Kasumi-1 (cell line): ENCODE data around the gene DUSP6.

Experiments
- DNase-seq, 2 experiments: peaks; one replicate each; lab custom pipeline; 2025; lab: John Stamatoyannopoulos, UW

The DUSP6 gene

DNA sequence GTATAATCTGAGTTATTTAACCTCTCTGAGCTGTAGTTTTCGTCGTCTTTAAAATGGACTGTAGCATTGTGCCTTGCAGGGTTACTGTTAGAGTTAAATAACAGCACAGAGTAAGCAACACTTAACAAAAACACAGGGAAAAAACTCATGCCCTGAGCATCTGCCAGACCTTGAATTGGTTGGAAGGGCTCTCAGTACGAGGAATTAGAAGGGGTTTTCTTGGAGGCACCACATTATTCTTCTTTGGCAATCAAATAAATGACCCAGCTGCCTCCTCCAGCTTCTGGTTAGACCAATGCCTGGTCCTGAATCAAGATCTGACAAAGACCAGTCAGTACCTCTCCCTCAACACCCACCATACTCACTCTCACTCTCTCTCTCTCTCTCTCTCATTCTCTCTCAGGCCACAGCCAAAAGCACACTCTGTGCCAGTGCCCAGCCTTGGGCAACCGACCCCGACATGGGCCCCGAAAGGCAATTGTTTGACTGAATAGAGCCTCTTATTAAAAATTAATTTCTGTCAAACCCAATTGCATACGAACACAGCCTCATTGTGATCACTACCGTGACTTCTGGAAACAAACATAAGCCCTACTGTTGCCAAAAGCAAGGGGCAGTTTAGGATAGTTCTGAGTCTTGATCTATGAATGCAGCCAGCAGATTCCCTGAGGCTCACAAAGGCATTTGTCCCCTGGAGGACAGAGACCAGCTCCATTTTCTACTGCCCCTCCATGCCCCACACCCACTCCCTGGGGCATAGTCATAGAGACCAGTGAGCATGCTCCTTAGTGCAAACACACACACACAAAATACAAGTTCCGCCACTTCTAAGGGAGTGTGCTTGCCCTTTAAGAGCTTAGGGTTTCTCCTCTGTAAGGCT is 23.9 kb downstream of the DUSP6 start:
- no peak for DNase-seq

- no peak for DNase-seq
Observed at GRCh38 chr12:89327486-89328094, 24.7 kb downstream of the DUSP6 start.

DNA sequence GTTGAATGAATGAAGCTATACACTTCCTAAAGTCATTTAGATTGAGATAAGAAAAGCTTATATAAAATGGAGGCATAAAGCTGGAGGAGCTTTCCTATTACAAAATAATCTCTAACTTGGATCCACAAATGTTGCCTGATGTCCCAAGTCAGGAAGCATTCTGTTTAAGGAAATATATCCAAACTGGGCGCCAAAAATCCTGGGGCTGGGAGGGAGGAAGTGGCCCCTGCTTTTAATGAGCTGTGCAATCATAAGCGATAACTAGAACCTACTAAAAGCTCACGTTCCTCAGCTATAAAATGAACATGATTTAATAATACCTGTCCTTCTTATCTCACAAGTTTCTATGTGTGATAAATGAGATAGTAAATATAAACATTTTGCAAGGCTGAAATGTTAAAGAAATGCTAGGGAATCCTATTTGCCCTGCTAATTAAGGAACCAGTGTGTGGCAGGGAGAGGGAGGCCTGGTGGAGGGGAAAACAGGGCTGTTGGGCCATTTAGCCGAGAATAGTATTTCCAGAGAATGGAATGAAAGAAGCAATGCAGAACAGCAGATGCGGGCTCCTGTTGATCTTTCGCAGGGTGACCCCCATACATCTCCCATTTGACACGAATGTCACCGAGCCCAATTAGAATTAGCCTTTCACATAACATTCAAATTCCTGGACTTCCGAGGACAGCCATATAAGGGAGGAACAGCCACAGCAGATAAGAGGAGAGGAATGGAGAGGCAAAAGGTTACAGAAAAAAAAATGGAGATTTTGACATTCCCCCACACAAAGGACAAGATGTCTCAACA is 25.9 kb downstream of the DUSP6 start:
- no peak for DNase-seq

- no peak for DNase-seq
Observed at GRCh38 chr12:89325495-89325894, 26.8 kb downstream of the DUSP6 start.

- no peak for DNase-seq
Observed at GRCh38 chr12:89324437-89324836, 27.9 kb downstream of the DUSP6 start.

GRCh38 chr12:89323568-89324218 is 28.6 kb downstream of the DUSP6 start:
- DNase-seq = no peak

- DNase-seq = no peak
Observed at GRCh38 chr12:89320735-89321134, 31.6 kb downstream of the DUSP6 start.

DNA sequence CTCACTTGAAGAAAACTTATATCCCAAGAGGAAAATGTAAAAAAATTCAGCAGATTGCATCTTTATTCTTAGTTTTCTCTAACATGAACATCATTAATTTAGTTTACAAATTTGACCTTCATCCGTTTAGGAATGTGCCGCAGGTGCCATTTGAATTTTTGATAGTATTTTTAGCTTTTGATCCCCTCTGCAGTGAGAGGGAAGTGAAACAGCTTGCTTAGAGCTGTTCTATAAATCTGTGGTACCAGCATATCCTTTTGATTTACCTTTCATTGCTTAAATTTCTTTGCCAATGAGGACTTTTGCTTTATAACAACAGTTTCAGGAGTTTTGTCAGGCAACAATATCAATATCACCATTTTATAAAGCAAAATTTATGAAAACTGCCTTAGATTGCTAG is 32.7 kb downstream of the DUSP6 start:
- DNase-seq = no peak

GRCh38 chr12:89319122-89319521 is 33.2 kb downstream of the DUSP6 start:
- DNase-seq = no peak

- DNase-seq = no peak
Observed at GRCh38 chr12:89316705-89317139, 35.6 kb downstream of the DUSP6 start.

- DNase-seq = no peak
Observed at GRCh38 chr12:89314060-89314761, 38.1 kb downstream of the DUSP6 start.

GRCh38 chr12:89311703-89312293 is 40.5 kb downstream of the DUSP6 start:
- DNase-seq = no peak

DNA sequence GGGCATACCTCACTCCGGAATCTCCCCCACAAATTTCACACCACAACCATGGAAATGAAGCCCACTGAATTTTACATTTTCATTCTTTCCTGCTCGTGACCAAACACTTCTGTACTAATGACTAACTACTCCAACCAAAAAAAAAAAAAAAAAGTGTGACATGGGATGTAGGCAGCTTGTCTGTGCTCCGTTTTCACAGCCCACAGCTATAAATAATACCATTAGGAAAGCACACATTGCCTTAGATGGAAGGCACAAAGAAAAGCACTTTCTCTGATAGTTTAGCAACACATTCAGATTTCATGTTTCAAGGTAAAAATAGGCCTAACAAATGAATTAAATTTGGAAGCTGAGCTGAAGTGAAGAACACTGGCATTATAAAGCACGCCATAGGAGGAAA is 42.5 kb downstream of the DUSP6 start:
- DNase-seq = no peak

DNA sequence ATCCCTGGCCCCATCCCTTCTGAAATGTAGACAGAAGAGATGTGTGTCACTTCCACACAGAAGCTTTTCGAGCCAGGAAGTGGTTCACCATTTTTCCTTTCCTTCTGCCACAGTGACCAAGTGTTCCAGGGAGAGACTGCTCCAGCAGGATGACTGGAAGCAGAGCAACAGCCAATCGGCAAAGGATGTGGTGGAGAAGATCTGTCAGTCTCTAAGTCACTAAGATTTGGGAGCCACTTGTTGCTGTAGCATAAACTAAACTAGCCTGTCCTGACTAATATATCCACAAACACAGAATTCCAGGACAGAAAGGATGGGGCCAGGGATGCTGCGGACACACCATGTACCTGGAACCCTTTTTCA is 42.9 kb downstream of the DUSP6 start:
- no peak for DNase-seq

DNA sequence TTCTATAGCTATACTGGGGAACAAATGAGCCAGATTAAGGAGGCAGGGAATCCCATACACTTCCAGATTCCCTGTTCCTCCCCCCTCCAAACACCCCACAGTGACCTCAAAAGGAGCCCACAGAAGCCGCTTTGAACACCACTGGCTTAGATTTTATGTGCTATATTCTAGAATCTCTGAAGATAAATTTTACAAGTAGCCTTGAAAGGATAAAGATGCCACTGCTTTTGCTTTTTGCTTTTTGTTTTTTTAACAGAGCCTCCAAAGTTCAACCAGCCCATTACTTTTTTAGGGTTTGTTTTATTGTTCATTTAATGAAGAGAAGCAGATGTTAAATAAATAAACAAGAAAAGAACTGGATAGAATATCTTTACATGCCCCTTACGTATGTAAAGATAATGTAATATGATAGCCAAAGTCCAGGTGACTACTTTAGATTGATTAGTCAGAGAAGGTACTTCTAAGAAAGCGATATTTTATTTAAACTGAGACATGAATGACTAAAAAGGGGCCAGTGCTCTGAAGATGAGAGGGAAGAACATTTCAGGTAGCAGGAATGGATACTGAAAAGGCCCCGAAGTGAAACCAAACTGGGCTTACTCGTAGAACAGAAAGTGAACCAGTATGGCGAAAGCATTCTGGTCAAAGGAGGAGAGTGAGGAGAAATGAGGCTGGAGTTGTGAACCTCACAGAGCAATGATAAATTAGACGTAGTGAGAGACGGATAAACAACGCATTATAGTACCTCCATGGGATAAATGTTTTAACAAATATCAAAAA is 44.6 kb downstream of the DUSP6 start:
- DNase-seq = no peak

DNA sequence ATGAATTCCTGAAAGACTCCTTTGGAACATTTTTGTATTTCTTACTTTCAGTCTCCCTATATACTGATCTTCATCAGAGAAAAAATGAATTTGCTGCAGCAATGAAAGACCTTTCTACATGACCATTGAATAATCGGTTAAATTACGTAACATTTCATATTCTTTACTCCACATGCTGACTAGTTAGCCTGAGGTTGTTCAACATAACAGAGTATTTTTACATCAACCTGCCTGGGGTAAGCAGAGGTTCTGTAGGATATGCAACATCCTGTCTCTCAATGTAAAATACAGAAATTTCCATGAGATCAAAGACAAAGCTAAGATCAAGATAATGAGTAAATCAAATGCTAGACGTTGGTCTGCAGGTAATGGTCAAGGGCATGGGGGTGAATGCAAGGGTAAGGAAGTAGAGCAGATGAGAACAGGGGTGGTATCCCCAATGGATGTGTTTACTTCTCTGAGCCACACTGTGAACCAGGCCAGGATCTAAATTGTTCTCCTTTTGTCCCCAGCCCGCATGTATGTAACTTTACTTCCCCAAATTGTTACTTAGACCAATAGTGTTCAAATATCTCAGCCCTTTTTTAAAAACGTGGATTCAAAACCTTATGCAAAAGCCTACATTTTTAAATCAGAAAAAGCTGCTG is 45.4 kb downstream of the DUSP6 start:
- peak; percentile 57 to 62 for DNase-seq

DNA sequence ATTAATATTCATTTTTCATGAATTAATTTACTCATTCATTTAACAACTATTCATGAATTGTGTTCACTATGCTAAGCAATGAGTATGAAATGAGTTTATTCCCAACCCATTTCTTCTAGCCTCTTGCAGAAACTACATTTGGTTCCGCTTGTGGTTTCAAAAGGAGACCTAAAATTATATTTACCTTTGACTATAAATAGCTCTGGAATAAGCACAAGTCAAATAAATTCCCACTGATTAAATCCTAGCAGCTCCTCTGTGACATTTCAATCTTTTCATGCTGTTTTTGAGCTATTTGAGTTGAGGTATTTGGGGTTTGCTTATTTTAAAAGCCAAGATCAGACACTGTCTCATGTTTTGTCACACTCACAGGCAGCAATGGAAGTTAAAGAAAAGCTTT is 46.9 kb downstream of the DUSP6 start:
- no peak for DNase-seq

DNA sequence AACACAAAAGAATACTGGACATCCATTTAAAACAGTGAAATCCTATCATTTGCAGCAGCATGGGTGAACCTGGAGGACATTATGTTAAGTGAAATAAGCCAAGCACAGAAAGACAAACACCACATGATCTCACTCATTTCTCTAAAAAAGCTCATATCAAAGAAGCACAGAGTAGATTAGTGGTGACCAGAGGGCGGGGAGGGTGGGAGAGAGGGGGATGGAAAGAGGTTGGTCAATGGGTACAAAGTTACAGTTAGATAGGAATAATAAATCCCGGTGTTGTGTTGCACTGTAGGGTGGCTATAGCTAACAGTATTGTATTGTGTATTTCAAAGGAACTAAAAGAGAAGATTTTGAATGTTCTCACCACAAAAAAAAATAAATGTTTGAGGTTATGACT is 52.4 kb downstream of the DUSP6 start:
- no peak for DNase-seq

DNA sequence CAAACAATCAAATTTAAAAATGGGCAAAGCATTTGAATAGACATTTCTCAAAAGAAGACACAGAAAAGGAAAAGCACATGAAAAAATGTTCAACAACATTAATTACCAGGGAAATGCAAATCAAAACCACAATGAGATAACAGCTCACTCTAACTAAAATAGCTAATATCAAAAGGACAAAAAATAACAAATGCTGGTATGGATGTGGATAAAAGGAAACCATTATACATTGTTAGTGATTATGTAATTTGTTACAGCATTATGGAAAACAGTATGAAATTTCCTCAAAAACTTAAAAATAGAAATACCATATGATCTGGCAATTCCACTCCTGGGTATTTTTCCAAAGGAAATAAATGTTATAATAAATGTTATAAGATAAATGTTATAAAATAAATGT is 52.9 kb downstream of the DUSP6 start:
- no peak for DNase-seq
